GM12874 (cell line): ENCODE measurements around the gene FERMT2.

Experiments used
- CTCF ChIP-seq: IDR thresholded peaks from 2 replicates; pipeline ENCODE4 v1.5.1; 2011; ENCODE audit warnings: low read depth, mild to moderate bottlenecking, control low read depth, low read length, moderate library complexity; ENCODE audit not compliant: insufficient read depth

Gene FERMT2

DNA sequence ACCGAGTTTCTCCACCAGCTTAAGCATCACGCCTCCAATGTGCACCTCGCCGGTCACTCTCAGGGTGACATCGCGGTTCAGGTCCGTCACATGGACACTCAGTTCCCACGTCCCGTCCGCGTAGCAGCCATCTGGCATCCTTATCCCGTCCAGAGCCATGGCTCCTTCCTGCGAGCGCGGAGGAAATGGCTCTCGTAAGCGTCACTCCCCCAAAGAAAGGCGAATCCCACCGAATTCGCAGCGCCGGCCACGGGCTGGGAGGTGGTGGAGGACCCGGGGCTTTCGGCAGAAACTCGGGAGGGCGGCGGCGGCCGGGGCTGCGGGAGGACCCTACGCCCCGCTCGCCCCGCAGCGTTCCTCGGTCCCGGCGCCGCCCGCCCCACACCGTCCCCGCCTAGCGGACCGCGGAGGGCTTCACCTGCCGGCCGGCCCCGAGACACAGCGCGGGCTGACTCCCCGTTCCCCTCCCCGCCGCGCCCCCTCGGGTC lies 396 bp downstream of the FERMT2 start:
- no peak for TF ChIP-seq CTCF

- TF ChIP-seq CTCF: no peak
These were observed 990 bp downstream of the FERMT2 start for GRCh38 chr14:52949711-52950409.

- no peak for TF ChIP-seq CTCF
These were observed 1.6 kb downstream of the FERMT2 start for GRCh38 chr14:52949249-52949648.

- no peak for TF ChIP-seq CTCF
These were observed 2.0 kb downstream of the FERMT2 start for GRCh38 chr14:52948836-52949235.

DNA sequence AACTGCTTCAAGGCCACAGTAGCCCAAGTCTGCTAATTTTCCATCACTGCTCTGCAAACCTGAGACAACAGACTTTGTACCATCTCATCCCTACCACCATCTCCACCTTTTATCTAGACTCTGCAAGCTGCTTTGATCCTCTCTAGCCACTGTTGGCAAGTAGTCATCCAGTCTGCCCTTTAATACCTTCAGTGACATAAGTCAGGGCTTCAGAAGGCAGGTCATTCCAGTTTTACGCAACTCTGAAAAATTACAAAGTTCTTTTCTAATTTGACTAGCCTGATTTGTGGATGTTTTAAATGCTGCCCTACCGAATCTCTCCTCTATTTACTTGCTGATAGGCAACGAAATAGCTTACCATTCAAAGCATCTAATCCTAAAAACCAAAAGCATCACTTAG lies 2.8 kb downstream of the FERMT2 start:
- TF ChIP-seq CTCF: no peak

DNA sequence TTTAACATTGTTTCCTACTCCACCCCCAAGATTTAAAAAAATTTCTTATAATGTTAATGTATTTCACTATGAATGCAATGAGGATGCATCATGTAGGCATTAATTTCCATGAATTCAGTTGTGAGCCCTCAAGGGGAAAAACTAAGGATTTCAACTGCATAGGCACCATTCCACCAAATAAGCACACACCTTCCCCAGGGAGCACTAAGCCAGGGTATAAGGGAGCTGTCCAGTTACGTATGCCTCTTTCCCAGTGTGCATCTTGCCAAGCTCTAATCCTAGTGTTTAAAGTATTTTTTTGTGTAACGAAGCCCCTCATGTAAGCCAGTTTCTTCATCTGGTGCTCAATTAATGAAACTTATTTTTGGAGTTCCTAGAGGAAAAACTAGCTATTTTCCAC lies 6.6 kb downstream of the FERMT2 start:
- no peak for TF ChIP-seq CTCF

- TF ChIP-seq CTCF: no peak
These were observed 11.4 kb downstream of the FERMT2 start for GRCh38 chr14:52939427-52939826.
